Stimulated activated CD8-positive, alpha-beta memory T cell treated with anti-CD3 and anti-CD28 coated beads, Interleukin-7, amount 100 ng/mL, for 24 hours (primary cell): ENCODE data around the gene PACSIN2.
"Not testable (repeated sequence)": the region's sequence is repeated elsewhere in the genome, so short reads cannot be mapped to it uniquely, and the experiment has no call there.

ENCODE experiments used
- DNase-seq: peaks from one replicate; pipeline ENCODE4 v3.0.0-alpha.2; 2020; ENCODE audit warnings: low read depth

Gene PACSIN2, protein sequence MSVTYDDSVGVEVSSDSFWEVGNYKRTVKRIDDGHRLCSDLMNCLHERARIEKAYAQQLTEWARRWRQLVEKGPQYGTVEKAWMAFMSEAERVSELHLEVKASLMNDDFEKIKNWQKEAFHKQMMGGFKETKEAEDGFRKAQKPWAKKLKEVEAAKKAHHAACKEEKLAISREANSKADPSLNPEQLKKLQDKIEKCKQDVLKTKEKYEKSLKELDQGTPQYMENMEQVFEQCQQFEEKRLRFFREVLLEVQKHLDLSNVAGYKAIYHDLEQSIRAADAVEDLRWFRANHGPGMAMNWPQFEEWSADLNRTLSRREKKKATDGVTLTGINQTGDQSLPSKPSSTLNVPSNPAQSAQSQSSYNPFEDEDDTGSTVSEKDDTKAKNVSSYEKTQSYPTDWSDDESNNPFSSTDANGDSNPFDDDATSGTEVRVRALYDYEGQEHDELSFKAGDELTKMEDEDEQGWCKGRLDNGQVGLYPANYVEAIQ

DNA sequence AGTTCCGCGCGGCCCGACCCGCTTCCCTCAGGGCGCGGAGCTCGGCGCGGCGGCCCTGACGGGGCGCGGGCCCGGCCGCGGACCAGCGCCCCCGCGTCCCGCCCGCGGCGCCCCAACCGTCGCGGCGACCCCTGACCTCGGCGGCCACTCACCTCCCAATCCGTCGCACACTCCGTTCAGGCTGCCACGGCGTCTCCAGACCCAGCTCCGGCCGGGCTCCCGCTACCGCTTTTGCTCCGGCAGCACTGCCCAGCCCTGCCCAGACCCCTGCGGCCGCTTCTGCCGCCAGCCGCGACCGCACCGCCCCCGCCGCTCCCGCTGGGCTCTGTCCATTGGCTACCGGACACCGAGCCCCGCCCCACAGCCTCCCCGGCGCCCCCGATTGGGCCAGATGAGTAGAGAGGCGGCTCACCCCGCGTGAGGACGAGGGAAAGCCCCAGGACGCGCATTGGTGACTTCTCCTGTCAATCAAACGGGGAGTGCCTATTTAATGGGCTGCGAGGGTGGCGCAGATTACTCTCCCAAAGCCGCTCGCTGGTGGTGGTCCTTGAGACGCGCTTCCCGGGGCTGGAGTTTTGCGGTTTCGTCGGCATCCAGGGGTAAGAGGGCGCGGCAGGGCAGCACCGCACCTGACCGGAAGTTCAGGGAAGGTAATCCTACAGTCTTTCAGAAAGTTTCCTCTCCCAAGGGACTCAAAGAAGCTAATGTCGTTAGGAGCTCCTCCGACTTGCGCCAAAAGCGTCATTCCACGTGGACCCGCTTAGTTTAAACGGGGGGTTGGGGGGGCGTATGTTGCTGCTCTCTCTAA lies at the start of gene PACSIN2:
Gene PACSIN2, minus strand, starts transcription at position 281 of the 808 bp plus-strand sequence. CDS start 103,069 bp downstream, outside the sequence.
- peak; percentile 98 for DNase-seq

GRCh38 chr22:43060183-43060582 lies 45.2 kb upstream of the PACSIN2 start:
- DNase-seq = peak; percentile 18

- no peak for DNase-seq
Measured at GRCh38 chr22:43057641-43058040, 42.7 kb upstream of the PACSIN2 start.

- DNase-seq = no peak
Measured at GRCh38 chr22:43053176-43053575, 38.2 kb upstream of the PACSIN2 start.

DNA sequence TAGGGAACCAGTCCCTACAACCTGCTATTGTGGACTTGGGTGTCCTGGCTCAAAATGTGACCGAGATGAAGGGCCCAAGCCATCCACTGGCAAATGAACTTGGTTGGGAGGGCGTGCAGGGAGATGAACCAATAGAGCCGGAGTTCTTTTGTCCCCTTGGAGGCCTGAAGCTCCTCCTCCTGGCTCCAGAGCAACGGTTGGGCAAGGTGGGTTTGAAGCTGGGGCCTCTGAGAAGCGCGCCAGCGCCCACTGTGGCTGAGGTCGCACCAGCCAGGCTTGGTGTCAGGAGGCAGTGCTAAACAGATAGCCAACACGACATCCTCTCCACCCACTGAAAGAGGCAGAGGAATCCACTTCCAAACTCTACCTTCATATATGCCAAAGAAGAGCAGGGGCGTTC lies 36.0 kb upstream of the PACSIN2 start:
- DNase-seq = no peak

- no peak for DNase-seq
Measured at GRCh38 chr22:43047605-43048004, 32.7 kb upstream of the PACSIN2 start.

DNA sequence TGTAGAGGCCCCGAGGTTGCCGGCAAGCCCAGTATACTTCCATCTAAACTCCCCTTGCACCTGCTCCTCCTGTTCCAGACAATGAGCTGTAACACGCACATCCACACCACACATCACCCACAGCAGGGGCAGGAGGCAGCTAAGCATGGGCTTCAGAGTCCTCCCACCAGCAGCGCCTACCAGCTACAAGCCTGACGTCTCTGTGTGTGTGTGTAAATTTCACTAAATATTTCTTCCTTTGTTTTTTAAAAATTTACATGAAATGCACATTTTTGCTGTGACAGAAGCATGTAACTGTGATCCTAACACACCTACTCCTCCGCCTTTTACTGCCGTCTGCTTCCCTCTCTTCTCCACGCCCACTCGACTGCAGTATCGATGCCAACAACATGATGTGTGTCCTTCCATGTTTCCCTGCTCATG lies 29.4 kb upstream of the PACSIN2 start:
- no peak for DNase-seq

- no peak for DNase-seq
Measured at GRCh38 chr22:43042101-43042780, 27.3 kb upstream of the PACSIN2 start.

DNA sequence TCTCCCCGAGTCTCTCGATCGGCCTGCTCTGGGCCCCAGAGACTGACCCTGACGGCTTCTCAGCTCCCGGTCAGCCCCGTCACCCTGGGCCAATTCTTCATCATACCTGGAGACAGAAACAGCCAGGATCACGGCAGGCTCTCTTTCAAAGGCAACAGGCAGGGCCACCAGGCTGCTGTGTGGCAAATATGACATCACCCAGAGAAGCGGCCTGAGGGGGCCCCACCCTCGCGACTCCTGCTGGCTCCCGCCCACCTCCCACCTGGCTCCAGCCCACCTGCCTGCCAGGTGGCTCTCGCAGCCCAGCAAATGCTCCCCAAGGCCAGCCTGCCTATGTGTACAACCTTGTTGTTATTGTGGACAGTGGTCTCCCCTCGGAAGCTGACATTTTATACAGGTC lies 24.9 kb upstream of the PACSIN2 start:
- no peak for DNase-seq

DNA sequence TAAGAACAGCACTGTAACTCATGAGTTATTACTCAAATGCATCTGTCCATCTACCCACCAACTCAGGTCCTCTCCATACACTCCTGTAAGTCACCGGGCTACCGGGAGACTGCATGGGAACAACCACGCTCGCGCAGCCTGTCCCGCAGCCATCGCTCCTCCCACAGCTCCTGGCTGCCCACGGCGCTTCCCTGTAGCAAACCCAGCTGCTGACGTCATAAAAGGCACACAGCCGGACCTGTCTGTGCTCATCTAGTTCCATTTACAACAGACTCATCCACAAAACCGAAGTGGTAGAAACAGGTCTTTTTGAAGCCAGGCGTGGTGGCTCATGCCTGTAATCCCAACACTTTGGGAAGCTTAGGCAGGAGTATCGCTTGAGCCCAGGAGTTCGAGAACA lies 23.4 kb upstream of the PACSIN2 start:
- no peak for DNase-seq

GRCh38 chr22:43036282-43036829 lies 21.4 kb upstream of the PACSIN2 start:
- no peak for DNase-seq

GRCh38 chr22:43035250-43035649 lies 20.3 kb upstream of the PACSIN2 start:
- DNase-seq = no peak

DNA sequence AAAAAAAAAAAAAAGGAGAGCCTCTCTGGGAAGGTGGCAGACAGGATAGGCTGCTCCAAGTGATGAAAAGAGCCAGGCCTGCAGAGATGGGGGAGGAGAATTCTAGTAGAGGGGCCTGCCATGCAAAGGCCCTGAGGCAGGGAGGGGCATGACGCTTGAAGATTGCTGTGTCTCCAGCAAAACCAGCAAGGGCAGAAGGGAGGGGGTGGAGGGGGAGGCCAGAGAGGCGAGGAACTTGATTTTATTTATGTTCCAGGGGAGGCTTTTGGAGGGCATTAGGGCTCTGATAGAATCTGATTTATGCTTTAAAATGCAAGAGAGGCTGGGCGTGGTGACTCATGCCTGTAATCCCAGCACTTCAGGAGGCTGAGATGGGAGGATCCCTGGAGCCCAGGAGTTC lies 16.7 kb upstream of the PACSIN2 start:
- no peak for DNase-seq

GRCh38 chr22:43018615-43019014 lies 3.7 kb upstream of the PACSIN2 start:
- no peak for DNase-seq

DNA sequence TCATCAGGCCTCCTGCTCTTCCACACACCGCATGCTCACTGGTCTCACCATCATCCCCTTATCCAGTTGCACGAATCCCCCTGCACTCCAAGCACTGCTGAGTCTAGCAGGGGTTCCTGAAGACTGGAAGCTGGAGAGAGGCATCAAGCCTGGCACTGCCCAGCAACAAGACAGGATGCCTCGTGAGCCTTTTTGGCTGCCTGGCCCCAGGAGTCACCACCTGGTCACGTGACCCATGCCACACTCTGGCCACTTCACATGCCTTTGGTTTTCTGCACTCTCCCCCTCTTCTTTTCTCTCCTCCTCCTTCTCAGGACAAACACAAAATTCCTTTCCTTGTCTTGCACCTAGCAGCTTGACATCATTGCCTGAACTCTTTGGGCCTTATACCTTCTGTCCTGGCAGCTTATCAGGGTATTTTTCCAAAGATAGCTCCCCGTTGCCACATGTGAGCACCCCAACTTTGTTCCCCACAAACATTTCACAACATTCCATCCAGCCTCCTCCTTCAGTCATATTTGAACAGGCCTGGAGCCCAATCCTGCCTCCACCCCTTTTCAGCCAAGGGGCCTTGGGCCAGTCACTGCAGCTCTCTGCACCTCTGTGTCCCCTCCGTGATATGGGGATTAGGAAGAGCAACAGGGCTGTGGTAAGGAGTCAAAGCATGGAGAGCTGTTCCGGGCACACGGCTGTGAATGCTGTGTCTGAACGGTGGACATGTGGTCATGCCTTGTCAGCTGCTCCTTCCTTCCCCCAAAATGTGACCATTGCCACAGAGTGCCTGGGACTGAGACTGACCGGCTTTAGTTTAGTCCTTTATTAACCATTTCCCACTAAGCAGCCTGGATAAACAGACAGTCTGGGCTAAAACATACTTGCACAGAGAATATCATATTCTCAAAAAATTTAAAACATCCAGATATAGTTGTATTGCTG lies 2.8 kb upstream of the PACSIN2 start:
- DNase-seq = no peak

- not testable (repeated sequence) for DNase-seq
Measured at GRCh38 chr22:43016150-43016549, 1.2 kb upstream of the PACSIN2 start.

- DNase-seq = no peak
Measured at GRCh38 chr22:43015677-43016042, 711 bp upstream of the PACSIN2 start.

GRCh38 chr22:43014316-43014868 lies 557 bp downstream of the PACSIN2 start:
- DNase-seq = no peak

DNA sequence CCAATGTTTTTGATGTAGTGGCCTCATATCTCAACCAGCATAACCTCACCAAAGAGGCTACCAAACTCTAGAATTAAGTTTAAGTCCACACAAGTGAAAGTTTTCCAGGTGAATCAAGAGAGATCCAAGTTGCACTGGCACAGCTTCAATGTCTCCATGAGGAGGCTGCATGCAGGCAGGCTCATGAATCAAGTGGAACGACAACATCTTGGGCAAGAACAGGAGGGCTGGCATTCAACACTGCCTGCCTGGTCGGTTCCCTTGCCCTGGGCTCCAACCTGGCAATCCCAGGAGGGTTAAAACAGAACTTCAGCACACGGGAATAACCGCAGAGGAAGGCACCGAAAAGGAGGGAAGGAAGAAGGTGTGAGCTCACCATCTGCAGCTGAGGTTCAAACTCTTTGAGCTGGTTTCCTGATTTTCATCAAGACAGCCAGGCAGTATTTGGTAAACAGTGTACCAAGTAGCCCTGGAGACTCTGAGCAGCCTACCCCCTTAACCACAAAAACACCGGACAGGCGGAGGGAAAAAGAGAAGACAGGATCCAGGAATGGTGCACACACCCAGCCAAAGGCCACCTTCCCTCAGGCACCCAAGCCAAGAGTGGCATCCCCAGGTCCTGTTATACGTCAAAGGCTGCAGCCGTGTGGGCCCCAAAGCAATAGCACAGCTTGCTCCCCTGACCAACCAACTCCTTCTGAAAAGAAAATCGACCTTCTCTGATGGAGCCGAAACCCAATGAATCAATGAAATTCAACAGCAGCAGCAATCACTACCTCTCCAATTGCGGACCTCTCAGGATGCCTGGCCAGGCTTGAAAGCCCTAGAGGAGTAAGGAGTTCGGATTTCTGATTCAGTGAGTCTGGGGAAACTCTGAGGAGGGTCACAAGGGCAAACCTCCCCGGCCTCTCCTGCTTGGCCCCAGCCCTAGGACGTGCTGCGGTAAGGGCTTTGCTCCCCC lies 1.3 kb downstream of the PACSIN2 start:
- DNase-seq = no peak

GRCh38 chr22:43012390-43012789 lies 2.6 kb downstream of the PACSIN2 start:
- DNase-seq = no peak
